SIG-M5 treated with dmso at 0.1 percent for 504 hours (cell line): ENCODE measurements around the gene REV3L.
A peak's percentile ranks its signal among the peaks of the same experiment; 100 is the strongest.

Experiments
- DNase-seq: peaks from one replicate; lab custom pipeline; 2025; ENCODE audit not compliant: unreplicated experiment; lab: John Stamatoyannopoulos, UW

Gene REV3L

DNA sequence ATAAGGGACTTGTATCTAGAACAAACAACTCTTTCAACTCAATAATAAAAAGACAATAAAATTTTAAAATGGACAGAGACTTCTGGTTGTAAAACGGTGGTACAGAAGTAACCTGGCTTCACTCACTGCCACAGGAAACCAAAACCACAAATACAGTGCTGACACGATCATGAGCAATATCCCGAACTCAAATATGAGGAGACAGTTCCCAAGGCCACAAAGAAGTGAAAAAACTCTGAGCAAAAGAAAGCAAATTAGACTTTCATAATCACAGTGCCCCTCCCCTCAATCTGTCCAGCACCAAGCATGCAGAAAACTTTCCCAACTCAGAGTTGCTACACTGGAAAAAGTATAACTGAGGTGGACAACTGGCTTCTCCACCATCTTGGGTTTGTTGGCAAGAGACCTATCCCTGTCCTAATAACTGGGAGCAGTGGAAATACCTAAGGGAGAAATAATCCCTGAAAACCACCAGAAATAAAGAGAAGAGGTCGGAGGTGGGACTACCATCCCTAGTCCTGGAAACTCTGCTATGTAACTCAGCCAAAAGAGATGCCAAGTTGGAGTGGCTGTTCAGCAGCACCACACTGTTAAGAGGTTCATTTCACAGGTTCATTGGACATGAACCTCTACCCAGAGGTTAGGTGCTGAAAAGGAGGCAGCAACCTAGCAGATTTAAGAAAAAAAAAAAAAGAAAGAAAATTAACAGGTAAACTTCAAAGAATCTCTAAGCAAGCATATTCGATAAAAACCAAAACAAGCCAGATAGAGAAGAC lies 55.5 kb downstream of the REV3L start:
- DNase-seq = peak; percentile 82

DNA sequence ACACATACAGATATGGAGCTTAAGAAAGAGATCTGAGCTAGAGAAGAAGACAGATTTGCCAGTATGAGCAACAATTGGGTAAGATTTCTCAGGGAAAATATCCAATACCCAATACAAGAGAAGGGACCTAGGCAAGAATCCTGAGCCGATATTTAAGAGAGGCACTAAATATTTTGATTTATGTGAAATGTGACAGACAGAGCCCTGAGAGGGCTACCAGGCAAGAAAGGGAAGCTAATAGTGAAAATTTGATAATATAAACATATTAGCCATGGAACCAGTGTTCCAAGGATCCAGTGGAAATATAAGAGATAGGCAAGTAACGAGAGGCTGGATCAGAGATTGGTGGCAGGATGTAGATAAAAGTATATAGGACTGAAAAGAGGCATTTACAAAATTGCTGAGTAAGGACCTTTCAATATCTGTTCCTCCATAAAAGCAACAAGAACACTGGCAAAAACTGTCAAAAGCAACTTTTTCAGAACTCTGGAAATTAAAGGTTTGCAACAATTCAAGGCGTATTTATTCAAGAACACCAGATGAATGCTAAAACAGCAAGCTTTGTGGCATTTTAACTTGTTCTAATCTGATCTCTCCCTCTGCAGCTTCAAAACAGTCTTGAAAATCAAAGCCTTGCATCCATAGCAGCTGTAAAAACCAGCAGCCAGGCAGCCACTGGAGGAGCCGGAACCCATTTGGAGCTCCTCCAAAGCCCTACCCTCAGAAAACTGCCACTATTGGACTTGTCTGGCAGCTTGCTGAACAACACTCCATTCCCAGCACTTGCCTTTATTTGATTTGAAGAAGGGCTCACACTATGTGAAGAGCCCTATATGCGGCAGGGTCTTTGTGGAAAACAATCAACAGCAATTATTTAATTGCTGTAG lies 58.8 kb downstream of the REV3L start:
- no peak for DNase-seq

DNA sequence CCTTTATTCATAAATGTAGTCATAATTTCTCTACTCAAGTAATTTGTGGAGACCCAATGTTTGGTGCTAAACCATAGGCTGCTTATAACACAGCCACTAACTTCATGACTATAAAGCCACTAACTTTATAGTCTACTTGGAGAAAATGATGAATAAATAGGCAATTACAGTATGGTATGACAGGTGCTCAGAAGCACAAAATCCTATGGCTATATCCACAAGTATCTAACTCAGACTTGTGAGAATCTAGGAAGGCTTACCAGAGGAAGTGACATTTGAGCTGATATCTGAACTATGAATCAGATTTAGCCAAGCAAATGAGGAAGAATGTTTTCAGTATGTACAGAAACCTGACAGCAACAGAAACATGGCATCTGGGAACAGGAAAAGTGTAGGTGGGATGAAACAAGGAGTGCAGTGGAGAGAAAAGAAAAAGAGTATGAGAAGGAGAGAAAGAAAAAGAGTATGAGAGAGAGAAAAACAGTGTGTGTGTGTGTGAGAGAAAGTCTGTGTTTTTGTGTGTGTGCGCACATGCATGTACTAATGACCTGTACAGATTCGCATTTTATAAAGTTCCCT lies 59.9 kb downstream of the REV3L start:
- DNase-seq = no peak

DNA sequence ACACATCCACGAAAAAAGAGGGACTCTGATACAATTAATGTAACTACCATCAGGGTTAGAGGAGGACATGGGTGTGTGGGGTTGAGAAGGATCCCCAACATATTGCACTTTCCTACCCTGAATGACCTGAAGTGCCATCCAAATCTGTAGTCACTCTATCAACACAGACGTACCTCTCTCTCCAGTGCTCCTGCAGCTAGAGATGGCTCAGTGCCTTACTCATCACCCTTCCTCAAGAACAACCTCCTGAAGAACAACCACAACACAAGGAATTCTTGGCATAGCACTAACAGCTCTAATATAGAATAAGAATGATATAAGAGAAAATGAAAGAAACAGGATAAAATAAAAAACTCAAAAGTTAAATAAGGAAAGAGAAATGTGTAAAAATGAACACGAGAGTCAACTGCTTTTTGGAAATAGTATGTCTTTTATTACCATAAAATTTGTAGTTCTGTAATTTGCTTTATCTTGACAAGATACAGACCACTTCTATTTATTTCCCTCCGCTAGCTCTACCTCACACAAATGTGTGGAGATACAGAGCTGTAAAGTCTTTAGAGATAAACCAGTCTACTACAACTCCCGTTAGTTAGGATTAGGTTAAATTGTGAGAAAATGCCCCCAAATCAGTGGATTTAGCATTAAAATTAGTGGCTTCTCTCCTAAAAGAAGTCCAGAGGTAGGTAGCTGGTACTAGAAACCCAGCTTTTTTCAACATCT lies 63.9 kb downstream of the REV3L start:
- DNase-seq = no peak

DNA sequence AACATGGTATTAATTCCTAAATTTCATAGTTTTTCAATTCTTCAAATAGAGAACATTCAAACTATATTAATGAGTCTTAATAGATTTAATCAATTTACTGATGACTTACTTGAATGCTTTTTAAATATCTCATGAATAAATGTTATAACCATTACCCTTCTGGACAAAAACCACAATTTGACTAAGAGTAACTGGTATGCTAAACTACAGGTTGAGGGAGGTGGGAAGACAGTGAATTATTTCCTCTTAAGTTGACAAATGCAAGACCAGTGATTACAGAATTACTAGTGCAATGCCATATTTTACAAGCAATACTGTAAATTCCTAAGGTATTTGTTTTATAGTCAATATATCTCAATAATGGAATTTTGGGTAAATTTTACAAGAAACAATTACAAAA lies 65.1 kb downstream of the REV3L start:
- DNase-seq = no peak

DNA sequence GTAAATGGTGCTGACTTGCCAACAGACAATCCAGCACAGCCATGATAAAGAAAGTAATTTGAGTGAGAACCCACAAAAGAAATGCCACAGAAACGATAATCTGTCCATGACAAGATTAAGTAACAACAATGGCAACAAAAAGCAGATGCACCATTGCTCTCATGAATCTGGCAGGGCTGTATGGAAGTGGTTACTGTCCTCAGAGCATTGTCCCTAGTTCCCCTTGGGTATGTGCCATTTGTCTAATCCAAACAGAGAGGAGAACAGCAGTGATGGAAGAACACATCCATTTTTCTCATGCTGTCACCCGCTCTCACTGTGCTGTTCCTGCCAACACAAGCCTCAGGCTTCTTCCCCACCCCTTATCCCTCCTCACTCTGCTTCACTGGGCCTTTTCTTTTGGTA lies 65.8 kb downstream of the REV3L start:
- DNase-seq = no peak

DNA sequence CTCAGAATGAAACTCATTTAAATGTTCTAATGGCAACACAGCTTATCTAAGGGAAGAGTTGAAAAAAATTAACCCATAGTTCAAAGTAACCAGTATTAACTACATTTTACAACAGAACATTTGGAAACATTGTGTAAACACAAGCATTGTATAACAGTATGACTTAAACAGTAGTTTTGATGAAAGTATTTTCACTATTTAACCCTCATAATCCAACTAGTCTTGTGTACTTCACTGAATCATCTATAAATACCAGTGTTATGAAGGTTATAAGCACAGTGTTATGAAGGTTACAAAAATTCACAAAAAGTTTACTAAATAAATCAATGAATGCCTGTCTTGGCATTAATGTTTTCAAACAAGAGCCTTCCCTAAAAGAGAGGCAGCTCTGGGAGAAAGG lies 66.5 kb downstream of the REV3L start:
- no peak for DNase-seq

DNA sequence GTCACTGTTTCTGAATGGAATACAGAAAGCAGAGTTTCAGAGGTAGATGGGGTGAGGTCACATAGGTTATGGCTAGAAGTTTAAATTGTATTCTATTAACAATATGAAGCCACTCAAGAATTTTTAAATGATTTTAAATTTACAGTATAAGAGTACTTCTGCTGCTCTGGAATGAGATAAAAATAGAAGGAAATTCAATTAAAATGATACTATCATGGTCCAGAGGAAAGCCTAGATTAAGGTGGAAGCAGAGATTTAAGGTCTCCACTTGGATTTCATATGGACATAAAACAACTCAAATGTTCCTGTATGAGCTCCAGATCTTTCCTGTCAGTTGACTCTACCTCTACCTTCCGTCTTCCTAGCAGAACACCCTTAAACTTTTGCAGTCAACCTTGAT lies 68.6 kb downstream of the REV3L start:
- no peak for DNase-seq

DNA sequence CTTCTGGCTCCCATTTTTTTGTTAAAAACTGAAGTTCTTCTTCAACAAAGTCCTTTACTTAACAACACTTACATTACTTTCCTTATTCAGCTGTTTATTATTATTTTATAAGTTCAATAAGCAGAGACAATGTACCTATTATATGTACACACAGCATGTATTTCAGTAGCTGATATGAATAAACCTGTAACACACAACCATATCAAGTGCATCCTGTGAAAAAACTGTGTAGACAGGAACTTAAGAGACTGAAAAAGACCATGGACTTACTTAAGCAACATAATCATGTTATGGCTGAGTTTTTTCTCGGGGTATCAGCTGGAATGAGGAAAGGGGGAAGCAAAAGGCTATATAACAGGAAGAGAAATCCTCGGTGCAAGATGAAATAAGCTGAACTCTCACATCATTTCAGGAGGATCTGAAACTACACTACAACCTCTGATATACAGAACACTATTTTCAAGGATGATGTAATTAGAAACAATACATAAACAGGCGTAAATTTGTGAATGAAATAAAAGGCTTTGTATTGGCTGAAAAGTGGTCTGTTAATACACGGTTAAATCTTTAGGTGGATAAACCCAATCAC lies 70.9 kb downstream of the REV3L start:
- DNase-seq = peak; percentile 90

DNA sequence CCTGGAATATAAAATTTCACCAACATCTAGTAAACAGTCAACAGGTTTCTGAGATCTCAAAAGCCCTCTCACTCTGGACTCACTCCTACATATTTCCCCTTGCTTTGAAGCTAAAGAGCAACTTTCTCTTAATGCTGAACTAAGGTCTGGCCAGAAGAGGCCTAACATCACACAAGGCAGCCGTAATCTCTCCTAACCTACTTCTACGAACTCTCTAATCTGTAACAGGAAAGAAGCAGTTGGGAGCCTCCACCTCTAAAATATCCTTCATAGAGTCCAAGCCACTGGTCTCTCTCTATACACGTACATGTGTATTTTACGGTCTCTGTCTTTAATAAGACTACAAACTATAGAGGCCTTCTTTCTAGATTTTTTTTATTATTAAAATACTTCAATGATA lies 72.0 kb downstream of the REV3L start:
- DNase-seq = no peak

DNA sequence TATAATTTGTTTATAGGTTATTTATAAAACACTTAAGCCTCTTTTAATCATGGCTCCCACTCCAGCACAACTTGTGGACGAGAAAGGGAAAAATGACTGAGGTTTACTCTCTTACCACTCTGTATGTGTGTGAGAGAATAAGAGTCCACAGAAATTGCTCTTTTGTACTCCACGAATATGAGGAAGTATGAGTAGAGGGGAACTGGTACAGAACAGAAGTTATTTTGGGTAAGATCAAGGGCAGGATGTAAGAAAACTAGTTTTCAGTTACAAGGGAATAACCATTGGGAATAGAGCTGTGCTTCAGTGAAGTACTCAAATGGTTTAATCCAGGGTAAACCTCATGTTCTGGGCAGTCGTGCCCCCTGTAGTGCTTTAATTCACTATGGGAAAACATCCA lies 72.6 kb downstream of the REV3L start:
- peak; percentile 45 for DNase-seq

DNA sequence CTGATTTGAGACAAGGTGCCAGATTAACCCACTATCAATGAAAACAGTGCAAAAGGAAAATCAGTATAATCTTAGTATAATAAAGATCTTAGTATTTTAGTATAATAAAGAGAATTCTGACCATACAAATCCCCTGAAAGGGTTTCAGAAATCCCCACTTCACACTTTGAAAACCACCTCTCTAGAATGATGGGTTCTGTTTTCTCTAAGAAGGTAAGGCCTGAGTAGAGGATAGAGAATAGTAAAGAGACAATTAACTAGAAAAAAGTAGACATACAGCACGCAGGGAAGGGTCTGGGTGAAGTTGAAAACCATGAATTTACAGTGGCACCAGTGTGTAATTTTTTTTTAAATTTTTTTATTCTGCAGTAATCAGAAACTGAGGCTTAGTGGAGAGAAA lies 73.6 kb downstream of the REV3L start:
- DNase-seq = no peak

DNA sequence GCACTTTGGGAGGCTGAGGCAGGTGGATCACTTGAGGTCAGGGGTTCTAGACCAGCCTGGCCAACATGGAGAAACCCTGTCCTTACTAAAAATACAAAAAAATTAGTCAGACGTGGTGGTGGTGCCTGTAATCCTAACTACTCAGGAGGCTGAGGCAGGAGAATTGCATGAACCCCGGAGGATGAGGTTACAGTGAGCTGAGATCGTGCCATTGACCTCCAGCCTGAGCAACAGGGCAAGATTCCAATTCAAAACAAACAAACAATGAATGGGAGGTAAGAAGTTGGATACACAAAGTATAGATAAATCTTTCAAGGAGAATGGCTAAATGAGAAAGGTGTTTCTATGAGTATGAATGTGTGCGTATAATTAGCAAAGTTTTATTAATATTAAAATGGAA lies 75.3 kb downstream of the REV3L start:
- no peak for DNase-seq

DNA sequence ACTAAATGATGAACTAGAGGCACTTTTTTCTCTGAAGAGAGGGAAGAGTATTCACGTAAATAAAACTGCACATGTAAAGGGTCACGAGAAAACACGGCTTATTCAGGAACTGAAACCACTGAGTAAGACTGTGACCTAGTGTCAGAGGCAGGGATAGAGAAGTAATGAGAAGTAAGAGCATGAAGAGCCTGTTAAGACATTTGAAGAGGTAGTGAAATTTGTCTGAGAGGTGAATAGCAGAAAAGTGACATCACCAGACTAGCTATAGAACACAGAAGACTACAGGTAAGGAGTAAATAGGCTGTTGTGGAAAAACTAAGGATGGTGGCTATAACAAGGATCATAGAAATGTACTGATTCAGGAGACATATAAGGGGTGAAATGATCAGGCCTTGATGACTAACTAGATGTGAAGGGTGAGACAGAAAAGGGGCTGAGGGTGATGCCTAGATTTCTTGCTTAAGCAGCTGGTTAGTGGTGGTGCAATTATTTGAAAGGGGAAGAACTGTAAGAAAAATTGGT lies 76.8 kb downstream of the REV3L start:
- peak; percentile 92 for DNase-seq

DNA sequence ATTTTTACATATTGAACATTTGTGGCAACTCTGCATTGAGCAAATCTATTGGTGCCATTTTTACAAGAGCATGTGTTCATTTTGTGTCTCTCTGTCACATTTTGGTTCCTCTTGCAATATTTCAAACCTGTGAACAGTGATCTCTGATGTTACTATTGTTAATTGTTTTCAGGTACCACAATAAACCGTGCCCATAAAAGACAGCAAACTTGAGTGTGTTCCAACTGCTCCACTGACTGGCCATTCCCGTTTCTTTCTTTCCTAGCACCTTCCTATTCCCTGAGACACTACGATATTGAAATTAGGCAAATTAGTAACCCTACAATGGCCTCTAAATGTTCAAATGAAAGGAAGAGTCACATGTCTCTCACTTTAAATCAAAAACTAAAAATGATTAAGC lies 79.6 kb downstream of the REV3L start:
- DNase-seq = no peak

DNA sequence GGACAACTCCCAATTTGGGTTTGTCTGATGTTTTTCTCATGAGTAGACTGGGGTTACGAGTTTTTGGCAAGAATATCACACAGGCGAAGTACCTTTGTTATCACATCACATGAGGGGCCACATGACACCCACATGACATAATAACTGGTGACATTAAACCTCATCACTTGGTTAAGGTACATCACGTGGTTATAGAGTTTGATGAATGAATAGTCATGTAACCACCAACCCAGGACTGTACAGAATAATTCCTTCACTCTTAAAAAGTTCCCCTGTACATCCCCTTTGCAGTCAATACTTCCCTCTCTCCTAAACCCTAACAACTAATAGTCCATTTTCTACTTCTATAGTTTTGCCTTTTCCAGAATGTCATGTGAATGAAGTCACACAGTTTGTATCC lies 83.4 kb downstream of the REV3L start:
- no peak for DNase-seq

DNA sequence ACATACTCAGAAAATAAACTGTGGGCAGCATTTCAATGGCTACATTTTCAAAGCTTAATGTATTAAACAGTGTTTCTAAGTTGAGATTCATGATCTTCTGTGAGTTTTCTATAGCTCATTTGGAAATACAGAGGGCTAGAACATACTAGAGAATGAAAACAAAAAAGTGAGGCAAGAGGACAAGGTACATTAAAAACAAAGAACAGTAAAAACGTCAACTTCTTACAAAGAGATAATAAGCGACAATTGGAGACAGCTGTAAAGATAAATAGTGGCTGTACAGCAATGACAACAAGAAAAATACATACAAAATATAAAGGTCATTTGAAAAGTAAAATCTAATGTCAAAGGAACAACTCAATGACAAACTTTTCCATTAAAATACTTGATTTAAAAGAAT lies 94.3 kb downstream of the REV3L start:
- no peak for DNase-seq

DNA sequence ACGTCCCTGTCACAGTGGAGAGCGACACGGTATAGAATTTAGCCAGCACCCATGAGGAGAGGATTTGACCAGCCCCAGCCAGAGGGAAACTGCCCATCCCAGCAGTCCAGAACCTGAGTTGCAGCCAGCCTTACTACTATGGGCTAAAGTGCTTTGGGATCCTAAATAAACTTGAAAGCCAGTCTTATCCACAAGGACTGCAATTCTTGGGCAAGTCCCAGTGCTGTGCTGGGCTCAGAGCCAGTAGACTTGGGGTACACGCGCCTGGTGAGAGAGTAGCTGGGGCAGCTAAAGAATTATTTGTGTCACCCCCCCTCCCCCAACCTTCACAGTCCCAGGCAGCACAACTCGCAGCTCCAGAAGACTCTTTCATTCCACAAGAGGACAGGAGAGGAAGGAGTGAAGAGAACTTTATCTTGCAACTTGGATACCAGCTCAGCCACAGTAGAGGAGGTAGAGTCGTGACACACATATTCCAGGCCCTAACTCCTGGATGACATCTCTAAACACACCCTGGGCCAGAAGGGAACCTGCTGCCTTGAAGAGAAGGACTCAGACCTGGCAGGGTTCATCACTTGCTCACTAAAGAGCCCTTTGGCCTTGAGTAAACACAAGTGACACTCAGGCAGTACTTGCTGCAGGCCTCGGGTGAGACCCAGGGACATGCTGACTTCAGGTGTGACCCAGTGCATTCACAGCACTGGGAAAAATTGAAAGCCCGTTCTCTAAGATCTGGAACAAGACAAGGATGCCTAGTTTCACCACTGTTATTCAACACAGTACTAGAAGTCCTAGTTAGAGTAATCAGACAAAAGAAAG lies 100.3 kb downstream of the REV3L start:
- no peak for DNase-seq

DNA sequence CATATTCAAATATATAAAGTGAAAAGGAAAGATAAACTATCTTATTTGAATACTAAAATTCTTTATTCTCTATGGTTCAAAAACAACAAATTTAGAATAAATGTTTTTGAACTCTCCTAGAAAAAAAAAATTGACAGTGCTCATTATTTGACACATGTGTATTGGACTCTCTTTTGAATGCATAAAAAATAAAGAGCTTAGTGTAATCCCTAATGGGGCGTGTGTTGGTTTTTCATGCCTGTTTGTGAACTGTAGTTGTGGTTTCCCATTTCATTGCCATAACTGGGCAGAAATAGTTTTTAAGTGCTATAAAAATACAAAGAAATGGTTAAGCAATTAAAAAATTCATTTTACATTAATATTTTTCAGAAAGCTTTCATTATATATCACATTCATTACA lies 101.3 kb downstream of the REV3L start:
- DNase-seq = no peak

DNA sequence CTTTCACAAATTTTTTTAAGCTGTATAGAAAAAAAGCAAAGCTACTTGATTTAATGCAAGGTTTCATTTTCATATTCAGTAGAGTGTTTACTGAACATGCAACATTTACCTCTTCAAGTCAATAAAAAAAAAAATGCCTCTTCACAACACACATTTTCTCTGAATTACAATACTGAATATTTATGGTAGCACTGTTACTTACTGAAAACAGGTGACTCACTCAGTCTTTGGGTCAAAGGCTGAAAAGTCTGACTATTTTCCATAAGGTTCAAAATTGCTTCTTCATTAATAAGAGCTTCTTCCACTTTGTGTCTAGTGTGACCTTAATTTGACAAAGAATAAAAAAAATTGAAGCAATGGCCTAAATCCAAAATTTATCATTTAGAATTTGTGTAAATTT lies 101.9 kb downstream of the REV3L start:
- no peak for DNase-seq
